HL-60/S4 treated with retinoic acid at 250 ng/mL for 4 days and 3 days (cell line): ENCODE data around the gene SDSL.

Source experiments
- in situ Hi-C: fragments of 300-500 bp; cut with MboI; formaldehyde crosslinking; loops from 2 replicates; pipeline ENCODE4 v1.7.0; 2022; ENCODE audit warnings: low sequenced_read_pairs

SDSL gene

DNA sequence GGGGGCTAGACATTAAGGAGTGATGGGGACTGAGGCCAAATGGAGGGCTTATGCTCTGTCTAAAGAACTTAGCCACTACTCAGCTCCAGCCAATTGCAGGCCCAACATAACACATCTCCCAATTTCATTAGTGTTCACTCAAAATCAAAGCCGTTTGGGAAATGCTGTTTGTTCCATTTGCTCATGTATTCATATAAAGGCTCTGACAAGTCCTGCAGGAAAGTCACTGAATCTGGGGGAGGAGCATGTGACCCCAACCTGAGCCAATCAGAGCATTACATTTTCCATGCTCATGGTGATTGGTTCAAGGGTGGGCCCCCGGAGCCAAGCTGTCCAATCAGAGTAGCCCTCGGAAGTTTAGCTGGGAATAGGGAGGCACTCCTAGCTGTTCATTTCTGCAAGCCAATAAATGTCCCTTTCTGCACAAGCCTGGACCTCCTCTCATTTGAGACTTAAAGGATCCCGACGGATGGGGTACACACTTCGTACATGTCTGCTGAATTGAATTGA lies 20.9 kb downstream of the SDSL start:
- in situ Hi-C loops, result loop anchor here (10.0 kb wide), 1 partner anchor 472 kb away; no protein-coding TSS in a partner anchor

GRCh38 chr12:113445544-113446171 lies 23.5 kb downstream of the SDSL start:
- in situ Hi-C loops, result loop anchor here (10.0 kb wide), 1 partner anchor 469 kb away; no protein-coding TSS in a partner anchor

DNA sequence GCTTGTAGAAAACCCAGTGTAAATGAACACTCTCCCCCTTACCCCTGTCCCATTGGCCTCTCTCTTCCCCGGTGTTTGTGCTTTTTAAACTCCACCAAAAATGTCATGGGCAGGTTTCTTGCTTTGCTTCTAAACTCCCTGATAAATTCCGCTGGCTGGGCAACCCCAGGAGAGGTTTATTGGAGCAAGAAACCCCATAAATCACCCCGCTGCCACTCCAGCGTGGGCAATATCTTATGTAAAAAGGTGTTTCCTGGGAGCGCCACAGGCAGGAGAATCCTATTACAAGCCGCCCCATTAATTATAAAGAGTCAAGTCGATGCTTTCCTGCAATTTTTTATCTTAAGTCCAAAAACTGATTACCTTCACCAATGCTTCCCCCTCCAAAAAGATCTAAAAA lies 26.7 kb downstream of the SDSL start:
- in situ Hi-C loops, result loop anchor here (10.0 kb wide), 1 partner anchor 466 kb away; no protein-coding TSS in a partner anchor

- in situ Hi-C loops, result loop anchor here (10.0 kb wide), 1 partner anchor 466 kb away; no protein-coding TSS in a partner anchor
These were observed 27.1 kb downstream of the SDSL start for GRCh38 chr12:113449299-113449698.

- in situ Hi-C loops, result loop anchor here (10.0 kb wide), 1 partner anchor 465 kb away; no protein-coding TSS in a partner anchor
These were observed 27.7 kb downstream of the SDSL start for GRCh38 chr12:113449839-113450238.

DNA sequence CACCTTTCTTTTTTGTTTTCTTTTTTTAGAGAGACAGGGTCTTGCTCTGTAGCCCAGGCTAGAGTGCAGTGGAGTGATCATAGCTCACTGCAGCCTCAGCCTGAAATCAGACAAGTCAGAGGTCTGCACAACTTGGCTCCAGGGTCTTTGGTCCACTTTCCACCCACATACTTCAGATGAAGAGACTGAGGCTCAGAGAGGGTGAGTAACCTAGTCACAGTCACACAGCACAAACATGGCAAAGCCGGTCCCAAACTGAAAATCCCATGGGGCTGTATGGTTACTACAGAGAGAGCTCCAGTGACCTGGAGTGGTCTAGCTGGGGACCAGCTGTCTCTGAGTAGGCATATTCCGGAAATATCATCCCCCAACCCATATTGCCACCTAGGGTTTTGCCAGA lies 30.3 kb downstream of the SDSL start:
- in situ Hi-C loops, result no loop called here

DNA sequence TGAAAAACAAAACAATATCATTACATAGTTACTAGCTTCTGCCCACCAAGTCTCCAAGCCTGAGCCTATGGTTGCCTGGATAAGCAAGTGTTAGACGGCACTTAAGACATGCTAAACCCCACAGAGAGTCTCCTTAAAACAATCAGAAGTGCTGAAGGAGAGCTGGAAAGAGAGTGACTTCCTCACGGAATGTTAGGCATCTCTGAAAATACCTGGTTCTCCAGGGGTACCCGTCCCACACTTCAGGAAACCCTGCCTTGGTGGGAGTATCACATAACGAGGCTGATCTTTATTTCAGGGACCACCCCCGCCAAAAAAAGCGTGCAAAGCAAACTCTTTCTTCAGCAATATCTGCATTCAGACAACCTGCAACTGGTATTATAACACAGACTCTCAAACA lies 31.1 kb downstream of the SDSL start:
- in situ Hi-C loops, result no loop called here

- in situ Hi-C loops, result no loop called here
These were observed 34.0 kb downstream of the SDSL start for GRCh38 chr12:113456199-113456598.

- in situ Hi-C loops, result no loop called here
These were observed 34.6 kb downstream of the SDSL start for GRCh38 chr12:113456761-113457160.

GRCh38 chr12:113457185-113457584 lies 35.0 kb downstream of the SDSL start:
- in situ Hi-C loops, result no loop called here

- in situ Hi-C loops, result no loop called here
These were observed 35.5 kb downstream of the SDSL start for GRCh38 chr12:113457710-113458109.

- in situ Hi-C loops, result no loop called here
These were observed 37.8 kb downstream of the SDSL start for GRCh38 chr12:113459981-113460380.

- in situ Hi-C loops, result no loop called here
These were observed 39.5 kb downstream of the SDSL start for GRCh38 chr12:113461666-113462065.

- in situ Hi-C loops, result no loop called here
These were observed 40.1 kb downstream of the SDSL start for GRCh38 chr12:113462117-113462774.

- in situ Hi-C loops, result no loop called here
These were observed 41.0 kb downstream of the SDSL start for GRCh38 chr12:113462998-113463745.

GRCh38 chr12:113463746-113464451 lies 41.7 kb downstream of the SDSL start:
- in situ Hi-C loops, result no loop called here

GRCh38 chr12:113464452-113464775 lies 42.2 kb downstream of the SDSL start:
- in situ Hi-C loops, result no loop called here

DNA sequence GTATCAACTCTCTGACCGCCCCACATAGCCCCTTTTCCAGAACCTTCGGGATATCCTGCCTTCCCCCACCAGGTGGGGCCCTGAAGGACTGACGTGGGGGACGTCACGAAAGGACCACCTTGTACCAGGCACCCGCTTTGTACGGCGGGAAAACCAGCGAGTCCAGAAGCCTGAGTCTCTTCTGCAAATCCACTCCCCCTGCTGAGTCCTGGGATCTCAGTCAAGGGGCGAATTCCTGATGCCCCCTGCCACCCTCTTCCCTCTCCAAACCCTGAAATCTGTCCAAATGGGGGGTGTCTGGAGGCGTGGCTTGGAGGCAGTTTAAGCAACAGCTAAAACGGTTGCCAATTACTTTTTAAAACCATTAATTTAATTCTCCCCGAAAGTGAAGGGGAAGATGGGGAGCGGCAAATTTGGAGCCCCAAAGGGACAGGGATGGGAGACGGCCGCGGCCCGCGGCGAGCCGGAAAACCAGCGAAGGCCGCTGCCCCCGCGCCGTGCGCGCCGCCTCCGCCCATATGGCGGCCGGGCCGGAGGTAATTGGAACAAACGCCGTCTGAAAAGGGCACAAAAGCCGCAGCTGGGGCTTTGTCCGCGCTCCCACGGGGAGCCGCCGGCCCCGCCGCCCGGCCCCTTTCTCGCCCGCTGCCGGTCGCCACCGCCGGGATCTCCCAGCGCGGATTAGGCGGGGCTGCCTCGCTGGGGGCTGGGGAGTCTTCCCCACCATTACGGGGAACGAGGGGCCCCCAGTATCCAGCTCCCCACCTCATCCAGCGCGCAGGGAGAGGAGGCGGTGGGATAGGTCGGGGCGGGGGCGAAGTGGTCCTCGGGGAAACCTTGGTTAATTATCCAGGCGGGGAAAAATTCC lies 42.9 kb downstream of the SDSL start:
- in situ Hi-C loops, result no loop called here

- in situ Hi-C loops, result no loop called here
These were observed 43.8 kb downstream of the SDSL start for GRCh38 chr12:113465808-113466453.
